Left hindlimb (tissue), 1 donor: ENCODE data around the gene CBY2.
A peak's percentile ranks its signal among the peaks of the same experiment; 100 is the strongest.
"Not testable (repeated sequence)": the region's sequence is repeated elsewhere in the genome, so short reads cannot be mapped to it uniquely, and the experiment has no call there.

Source experiments
- DNase-seq: peaks from one replicate; pipeline ENCODE4 v3.0.0-alpha.2; 2018

Gene CBY2

DNA sequence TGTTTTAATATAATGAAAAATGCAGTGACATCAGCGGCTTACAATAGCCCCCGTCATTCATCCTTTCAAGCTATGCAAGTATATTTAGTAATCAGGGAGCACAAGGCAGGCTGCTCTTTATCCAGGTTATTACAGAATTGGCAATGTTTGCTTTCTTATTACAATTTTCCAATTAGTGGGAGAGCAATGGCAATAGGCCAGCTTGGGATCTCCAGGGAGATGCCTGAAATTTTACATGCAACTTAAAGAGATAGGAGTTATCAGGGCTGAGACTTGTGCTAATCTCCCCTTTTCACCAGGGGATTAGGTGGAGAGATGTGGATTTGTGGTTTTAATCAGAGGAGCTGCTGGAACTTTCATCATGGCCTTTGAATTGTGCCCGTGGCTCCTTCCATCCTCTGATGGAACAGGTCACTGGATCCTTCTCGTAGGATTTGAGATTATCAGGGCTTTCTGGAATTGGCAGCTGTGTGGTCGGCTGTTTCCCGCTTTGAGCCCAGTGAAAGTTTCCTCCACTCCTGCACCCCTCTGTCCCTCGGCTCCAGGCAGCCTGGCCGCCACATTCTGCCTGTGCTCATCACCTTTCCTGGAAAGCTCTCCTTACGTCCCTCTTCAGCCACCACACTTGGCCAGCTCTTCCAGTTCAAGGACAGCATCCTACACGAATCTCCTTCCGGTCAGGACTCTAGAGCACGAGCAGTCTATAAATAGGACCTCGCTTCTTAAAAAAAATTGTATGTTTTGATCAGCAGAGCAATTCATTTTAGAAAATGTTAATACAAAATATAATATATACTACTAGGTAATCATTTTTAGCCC, 47.0 kb downstream of the CBY2 start:
- DNase-seq: peak; percentile 30

DNA sequence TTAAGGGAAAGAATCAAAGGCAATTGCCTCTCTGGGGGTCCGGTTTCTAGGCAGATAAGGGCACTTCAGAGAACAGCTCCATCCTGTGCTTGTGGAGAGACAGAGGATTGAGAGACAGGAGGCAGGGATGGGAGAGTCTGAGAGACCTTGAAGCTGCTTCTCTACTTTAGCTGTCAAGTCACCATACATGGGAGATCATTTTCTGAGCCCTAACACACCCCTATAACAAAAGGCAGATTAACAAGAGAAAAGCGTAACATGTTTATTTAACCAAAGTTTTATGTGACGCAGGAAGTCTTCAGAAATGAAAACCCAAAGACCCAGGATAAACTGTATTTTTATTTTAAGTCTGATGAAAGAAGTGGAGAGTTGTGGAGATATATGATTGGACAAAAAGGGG, 48.4 kb downstream of the CBY2 start:
- no peak for DNase-seq

- no peak for DNase-seq
Measured at GRCh38 chr13:45751885-45752284, 49.8 kb downstream of the CBY2 start.

GRCh38 chr13:45752510-45752909, 50.4 kb downstream of the CBY2 start:
- DNase-seq: no peak

DNA sequence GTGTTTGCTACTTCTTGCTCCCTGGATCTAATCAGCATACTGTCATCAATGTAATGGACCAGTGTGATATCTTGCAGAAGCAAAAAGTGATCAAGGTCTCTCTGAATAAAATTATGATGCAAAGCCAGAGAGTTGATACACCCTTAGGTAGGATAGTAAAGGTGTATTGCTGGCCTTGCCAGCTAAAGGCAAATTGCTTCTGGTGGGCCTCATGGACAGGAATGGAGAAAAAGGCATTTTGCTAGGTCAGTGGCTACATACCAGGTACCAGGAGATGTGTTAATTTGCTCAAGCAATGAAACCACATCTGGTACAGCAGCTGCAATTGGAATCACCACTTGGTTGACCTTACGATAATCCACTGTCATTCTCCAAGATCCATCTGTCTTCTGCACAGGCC, 54.4 kb downstream of the CBY2 start:
- not testable (repeated sequence) for DNase-seq

DNA sequence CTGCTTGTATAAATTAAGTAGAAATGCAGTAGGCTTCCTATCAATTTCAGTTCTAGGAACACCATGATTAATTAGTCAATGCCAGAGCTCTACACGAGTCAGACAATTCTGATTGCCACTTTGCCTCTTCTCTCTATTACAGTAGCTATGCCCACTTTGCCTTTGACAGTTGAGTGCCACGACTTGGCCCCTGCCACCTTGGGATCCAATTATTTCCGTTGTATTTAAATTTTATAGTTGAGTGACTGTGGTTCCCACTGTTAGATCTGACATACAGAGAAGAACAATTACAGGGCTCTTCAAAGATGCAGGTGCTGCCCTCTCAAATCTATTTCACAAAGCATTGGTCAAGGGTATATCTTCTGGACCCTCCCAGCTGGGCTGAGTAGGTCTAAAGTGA, 55.5 kb downstream of the CBY2 start:
- not testable (repeated sequence) for DNase-seq

DNA sequence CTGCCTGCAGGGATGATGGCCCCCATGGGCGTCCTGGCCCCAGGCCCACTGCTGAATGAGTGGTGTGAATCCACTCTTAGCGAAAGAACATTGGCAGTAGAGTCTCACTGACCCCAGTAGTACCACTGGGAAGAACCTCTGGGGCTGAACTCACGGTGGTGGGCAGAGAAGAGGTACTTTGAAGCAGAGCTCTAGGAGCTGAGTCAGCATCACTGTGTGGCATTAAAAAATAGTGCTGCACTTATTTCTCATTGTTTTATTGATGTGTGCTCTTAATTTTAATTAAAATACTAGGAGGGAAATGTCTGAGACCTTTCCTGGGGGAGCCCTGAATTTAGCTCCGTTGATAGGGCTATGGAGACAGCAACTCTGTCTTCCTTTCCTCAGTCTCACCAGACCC, 61.3 kb downstream of the CBY2 start:
- DNase-seq: no peak
